SH-SY5Y (cell line): ENCODE data around the gene FANCC.

Experiments used
- GATA2 ChIP-seq: IDR thresholded peaks from 2 replicates; pipeline ENCODE4 v1.6.1; 2011; ENCODE audit warnings: mild to moderate bottlenecking, low read depth, low read length
- GATA3 ChIP-seq: IDR thresholded peaks from 2 replicates; pipeline ENCODE4 v1.6.1; 2011; ENCODE audit warnings: low read depth, mild to moderate bottlenecking, low read length, moderate library complexity

GRCh38 chr9:95092262-95093072 is 225.0 kb downstream of the FANCC start:
- TF ChIP-seq GATA2, result no peak
- no peak for TF ChIP-seq GATA3
